Erythroblast (primary cell): ENCODE measurements around the gene PDCD4.

ENCODE experiments used
- GATA1 ChIP-seq: IDR thresholded peaks from 2 replicates; pipeline ENCODE4 v1.6.1; 2011; ENCODE audit warnings: low read depth, mild to moderate bottlenecking, control low read depth, low read length, moderate library complexity
- POLR2A ChIP-seq: IDR thresholded peaks from 2 replicates; pipeline ENCODE4 v1.6.1; 2011; ENCODE audit warnings: mild to moderate bottlenecking, low read length

DNA sequence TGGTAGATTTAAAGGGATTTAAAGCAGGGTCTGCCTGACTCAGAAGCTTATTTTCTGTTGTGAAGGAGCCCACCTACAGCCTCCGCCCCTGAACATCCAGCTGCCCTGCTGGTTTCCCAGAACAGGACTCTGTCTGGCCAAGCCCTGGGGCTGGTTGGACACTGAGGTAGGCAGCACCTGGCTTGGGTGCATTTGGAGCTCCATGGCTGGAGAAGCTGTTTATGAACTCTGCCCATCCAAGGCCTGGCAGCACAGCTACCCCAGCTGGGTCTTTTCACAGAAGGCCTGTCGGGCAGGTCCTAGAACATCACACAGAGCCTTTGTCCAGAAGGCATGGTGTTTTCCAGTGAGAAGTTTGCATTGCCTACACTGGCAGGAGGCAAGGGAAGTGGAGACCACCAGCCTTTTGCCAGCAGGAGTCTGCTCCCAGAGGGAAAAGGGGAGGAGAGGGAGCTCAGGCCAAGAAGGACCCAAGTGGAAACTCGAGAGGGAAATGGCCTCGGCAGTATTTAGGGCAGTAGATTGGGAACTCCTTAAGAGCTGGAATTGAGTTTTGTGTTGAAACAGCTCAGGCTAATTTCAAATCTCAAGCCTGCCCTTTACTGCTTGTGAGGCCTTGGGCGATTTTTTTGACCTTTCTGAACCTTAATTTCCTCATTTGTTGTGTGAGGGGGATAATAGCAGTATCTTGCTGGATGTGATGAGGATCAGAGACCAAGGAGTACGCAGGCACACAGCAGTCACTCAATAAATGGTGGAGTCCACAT is 12.3 kb upstream of the PDCD4 start:
- TF ChIP-seq POLR2A (no peak), GATA1 (no peak)
